NCI-H1092 (cell line): ENCODE results near the gene ABI3BP.

Source experiments
- DNase-seq: peaks from one replicate; lab custom pipeline; 2025; lab: John Stamatoyannopoulos, UW

The ABI3BP gene

GRCh38 chr3:100941041-100941440, 52.2 kb downstream of the ABI3BP start:
- no peak for DNase-seq

GRCh38 chr3:100936931-100937330, 56.3 kb downstream of the ABI3BP start:
- DNase-seq = no peak

GRCh38 chr3:100932491-100932890, 60.7 kb downstream of the ABI3BP start:
- no peak for DNase-seq

- DNase-seq = no peak
These were observed 64.4 kb downstream of the ABI3BP start for GRCh38 chr3:100928638-100929428.

GRCh38 chr3:100927775-100928174, 65.4 kb downstream of the ABI3BP start:
- DNase-seq = no peak

- no peak for DNase-seq
These were observed 77.3 kb downstream of the ABI3BP start for GRCh38 chr3:100915706-100916495.

- DNase-seq = no peak
These were observed 79.2 kb downstream of the ABI3BP start for GRCh38 chr3:100913870-100914648.

- DNase-seq = no peak
These were observed 80.2 kb downstream of the ABI3BP start for GRCh38 chr3:100912976-100913545.

- no peak for DNase-seq
These were observed 80.7 kb downstream of the ABI3BP start for GRCh38 chr3:100912571-100912970.

GRCh38 chr3:100911956-100912355, 81.3 kb downstream of the ABI3BP start:
- no peak for DNase-seq

- no peak for DNase-seq
These were observed 82.2 kb downstream of the ABI3BP start for GRCh38 chr3:100910986-100911385.

GRCh38 chr3:100902572-100902971, 90.6 kb downstream of the ABI3BP start:
- DNase-seq = no peak

- no peak for DNase-seq
These were observed 92.4 kb downstream of the ABI3BP start for GRCh38 chr3:100900671-100901335.

- DNase-seq = no peak
These were observed 93.7 kb downstream of the ABI3BP start for GRCh38 chr3:100899440-100900091.

GRCh38 chr3:100898681-100899080, 94.5 kb downstream of the ABI3BP start:
- DNase-seq = no peak

- DNase-seq = no peak
These were observed 96.2 kb downstream of the ABI3BP start for GRCh38 chr3:100896994-100897393.

- DNase-seq = no peak
These were observed 99.6 kb downstream of the ABI3BP start for GRCh38 chr3:100893590-100893989.

GRCh38 chr3:100893108-100893507, 100.1 kb downstream of the ABI3BP start:
- no peak for DNase-seq

GRCh38 chr3:100891827-100892226, 101.4 kb downstream of the ABI3BP start:
- DNase-seq = no peak

GRCh38 chr3:100891033-100891432, 102.2 kb downstream of the ABI3BP start:
- no peak for DNase-seq

- DNase-seq = no peak
These were observed 104.3 kb downstream of the ABI3BP start for GRCh38 chr3:100888881-100889280.
